ENCODE measurements around the gene PROP1.
"Not testable (repeated sequence)": the region's sequence is repeated elsewhere in the genome, so short reads cannot be mapped to it uniquely, and the experiment has no call there.

Gene PROP1

GRCh38 chr5:177982956-177983355 lies 13.1 kb downstream of the PROP1 start:
- DNase-seq (ENCODE audit: low read depth in 2 of 2) = no peak

DNA sequence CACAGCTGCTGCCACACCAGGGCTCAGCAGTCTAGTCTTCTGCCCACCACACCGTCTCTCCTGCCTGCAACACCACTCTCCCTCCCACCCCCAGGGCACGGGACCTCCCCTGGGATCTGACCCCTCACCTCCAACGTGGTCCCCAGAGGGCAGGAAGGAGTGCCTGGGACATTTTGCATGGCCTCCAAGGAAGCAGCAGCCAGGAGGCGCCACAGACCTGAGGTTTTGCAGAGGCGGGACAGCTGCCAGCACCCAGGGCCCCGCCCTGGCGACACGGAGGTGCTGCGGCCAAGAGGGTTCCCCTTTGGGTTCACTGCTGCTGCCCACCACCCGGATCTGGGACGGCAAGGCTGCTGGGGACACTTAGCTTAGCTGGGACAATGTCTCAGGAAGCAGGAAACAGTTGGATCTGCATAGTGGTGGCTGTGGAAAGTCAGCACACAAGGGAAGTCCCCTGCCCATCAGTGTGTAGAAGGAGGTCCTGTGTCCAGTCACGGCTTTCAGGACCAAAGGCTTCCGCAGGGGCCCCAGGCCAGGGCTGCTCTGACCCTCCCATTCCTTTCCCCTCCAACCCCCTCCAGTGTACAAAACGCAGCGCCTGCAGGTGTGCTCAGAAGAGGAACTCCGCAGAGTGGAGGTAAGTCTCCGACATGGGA lies 13.8 kb downstream of the PROP1 start:
- DNase-seq (ENCODE audit: low read depth in 2 of 2) = no peak

DNA sequence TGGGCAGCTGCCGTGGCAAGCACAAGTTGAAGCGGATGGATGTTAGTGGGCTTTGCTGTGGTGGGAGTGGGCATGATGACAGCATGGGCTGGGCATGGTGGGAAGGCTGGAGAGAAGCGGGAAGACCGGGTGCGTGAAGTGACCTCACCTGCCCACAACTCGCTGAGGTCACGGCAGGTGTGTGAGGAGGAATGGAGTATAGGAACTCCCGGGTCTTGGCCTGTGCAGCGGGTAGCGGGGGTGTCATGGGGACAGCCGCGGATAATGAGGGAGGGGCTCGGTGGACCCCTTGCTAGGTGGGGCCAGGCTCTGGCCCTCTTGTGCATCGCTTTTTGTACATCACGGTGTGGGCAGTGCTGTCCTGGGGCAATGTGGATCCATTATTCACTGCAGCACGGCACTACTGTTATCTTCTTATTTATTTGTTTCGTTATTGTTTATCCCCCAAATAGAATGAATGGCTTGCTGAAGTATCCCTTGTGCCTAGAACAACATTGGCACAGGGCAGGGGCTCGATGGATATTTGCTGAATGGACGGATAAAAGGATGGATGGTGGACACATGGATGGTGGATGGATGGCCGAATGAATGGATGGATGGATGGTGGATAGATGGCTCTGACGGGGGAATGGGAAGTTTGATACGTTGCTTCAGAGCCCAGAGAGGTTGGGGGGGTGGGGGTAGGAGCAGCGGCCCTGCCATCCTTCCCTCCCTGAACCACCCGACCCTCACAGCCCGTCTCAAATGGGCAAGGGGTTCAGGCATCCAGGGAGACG lies 14.6 kb downstream of the PROP1 start:
- DNase-seq (ENCODE audit: low read depth in 2 of 2) = no peak

- DNase-seq (ENCODE audit: low read depth in 2 of 2) = no peak
These were observed 15.3 kb downstream of the PROP1 start for GRCh38 chr5:177980743-177981151.

DNA sequence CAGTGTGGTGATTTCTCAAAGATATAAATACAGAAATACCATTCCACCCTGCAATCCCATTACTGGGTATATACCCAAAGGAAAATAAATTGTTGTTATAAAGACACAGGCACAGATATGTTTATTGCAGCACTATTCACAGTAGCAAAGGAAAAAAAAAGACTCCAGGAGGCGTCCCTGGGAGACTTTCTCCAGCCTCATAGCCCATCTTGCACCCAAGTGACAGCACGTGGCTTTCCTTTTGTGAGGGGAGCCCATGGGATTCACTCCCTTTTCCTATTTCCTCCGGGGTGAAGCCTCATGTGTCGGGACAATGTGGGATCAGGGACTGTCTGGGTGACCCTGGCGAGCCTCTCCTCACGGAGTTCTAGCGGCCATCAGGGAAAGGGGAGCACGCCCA lies 18.4 kb downstream of the PROP1 start:
- not testable (repeated sequence) for DNase-seq (ENCODE audit: low read depth in 2 of 2)

DNA sequence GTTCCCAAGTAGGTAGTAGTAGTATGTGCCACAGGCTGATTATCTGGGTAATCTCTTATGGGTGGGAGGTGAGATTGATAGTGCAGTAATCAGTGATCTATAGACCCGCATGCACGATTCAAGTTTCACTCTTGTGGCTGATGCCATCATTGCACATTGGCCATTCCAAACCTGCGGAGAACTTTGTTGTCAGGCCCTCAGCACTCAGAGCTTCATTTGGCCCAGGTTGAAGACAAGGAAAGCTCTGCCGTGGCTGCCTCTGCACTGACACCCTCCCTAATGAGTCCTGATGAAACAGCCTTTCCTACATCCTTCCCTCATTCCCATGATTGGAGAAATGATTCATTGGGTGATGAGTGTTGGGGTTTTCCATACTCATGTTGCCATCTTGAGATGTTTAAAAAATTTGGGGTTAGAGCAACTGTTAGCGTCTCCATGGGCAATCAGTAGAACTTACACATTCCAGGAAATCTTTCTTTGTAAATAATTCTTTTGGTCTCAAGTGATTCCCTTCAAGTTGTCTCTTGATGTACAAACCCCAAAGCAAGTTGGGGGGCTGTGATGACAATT lies 22.9 kb downstream of the PROP1 start:
- DNase-seq (ENCODE audit: low read depth in 2 of 2) = no peak

- DNase-seq (ENCODE audit: low read depth in 2 of 2) = no peak
These were observed 23.4 kb downstream of the PROP1 start for GRCh38 chr5:177972613-177973012.

DNA sequence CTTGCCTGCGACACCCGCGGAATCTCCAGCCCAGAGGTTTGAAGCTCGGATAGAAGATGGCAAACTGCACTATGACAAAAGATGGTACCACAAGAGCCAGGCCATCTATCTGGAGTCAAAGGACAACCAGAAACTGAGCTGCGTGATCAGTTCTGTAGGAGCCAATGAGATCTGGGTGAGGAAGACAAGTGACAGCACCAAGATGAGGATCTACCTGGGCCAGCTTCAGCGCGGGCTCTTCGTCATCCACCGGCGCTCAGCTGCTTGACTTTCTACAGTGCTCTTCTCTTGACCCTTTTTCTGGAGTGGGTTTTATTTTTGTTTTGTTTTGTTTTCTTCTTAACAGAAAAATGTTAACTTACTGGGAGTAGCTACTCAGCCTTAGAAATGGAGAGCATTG lies 24.0 kb downstream of the PROP1 start:
- DNase-seq (ENCODE audit: low read depth in 2 of 2) = not testable (repeated sequence)

DNA sequence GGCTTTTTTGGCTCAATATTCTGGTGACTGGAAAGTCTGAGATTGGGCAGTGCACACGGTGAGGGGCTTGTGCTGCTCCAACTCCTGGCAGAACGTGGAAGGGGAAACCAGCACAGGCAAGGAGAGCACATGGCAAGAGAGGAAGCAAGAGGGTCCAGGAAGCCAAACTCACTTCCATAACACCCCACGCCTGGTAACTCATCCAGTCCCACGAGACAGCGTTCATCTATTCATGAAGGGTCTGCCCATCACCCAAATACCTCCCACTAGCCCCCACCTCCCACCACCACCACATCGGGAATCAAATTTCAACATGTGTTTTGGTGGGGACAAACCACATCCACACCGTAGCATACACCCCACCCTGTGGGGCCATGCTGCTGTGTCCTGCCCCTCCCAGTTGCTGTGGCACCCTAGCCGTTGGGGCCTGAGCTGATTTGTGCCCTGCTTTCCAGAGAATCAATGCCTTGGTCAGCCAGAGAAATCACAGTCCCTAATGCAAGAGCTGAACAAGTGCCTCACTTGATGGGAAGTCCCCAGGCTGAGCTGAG lies 27.3 kb downstream of the PROP1 start:
- no peak for DNase-seq (ENCODE audit: low read depth in 2 of 2)

GRCh38 chr5:177967221-177967887 lies 28.7 kb downstream of the PROP1 start:
- no peak for DNase-seq (ENCODE audit: low read depth in 2 of 2)

DNA sequence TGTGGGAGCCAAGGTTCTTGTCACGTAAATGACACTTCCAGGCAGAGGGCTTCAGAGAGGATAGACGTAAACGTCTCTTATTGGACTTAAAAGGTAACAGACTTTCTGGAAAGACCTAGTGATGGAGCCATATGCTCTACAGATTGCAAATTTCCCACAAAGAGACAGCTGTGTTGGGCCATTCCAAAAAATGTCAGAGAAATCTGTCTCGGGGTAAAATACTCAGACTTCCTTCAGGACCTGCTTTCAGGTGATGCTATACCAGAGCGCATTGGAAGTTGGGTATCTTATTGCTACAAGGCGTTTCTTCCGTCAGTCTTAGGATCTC lies 29.2 kb downstream of the PROP1 start:
- no peak for DNase-seq (ENCODE audit: low read depth in 2 of 2)

DNA sequence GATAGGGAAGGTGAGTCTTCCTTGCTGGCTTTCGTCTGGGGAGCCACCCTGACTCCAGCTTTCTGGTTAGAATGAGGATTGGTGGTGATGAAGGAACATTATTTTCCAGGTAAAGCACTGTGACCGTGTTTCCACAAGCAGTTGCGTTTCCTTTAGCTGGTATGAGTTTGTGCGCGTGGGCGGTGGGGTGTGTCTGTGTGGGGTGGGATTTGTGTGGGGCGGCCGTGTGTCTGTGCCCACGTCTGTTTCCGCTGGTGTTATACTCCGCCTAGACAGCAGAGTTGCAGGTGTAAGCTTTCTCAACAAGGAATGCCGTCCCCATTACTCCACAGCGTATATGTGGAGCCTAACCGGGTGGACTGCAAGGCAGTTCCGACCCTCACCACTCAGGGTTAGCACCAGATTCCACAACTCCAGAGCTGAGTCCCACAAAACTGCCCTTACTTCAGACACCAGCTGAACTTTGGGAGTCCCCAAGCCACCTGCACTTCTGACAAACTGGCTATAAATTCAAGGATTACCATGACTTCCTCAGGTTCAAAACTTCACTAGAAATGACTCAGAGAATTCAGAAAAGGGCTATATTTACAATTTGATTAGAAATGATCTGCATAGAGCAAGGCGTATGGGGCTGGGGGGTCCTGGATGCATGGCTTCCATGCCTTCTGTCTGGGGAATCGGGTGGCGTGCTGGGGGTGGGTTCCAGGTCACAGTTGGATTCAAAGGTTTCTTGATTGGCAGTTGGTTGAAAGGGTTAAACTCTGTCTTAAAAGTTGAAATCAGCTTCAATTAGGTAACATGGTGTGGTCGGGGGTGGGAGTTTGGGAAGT lies 29.8 kb downstream of the PROP1 start:
- no peak for DNase-seq (ENCODE audit: low read depth in 2 of 2)

- DNase-seq (ENCODE audit: low read depth in 2 of 2) = no peak
These were observed 31.6 kb downstream of the PROP1 start for GRCh38 chr5:177964471-177964870.

DNA sequence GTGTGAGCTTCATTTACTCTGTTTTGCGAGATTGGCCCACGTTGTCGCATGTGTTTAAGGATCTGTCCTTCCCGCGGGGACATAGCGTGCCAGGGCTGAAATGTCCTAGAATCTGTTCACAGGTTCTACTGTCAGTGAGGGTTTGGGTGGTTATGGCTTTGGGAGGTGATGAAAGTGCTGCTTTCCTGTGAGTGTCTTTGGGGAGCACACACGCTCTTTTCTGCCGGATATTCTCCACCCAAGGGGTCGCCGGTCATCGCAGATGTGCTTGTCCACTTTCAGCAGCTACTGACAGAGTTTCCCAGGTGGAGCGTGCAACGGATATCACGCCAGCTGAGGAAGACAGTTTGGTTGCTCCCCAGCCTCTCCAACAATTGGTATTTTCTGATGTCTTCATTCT lies 32.1 kb downstream of the PROP1 start:
- no peak for DNase-seq (ENCODE audit: low read depth in 2 of 2)

DNA sequence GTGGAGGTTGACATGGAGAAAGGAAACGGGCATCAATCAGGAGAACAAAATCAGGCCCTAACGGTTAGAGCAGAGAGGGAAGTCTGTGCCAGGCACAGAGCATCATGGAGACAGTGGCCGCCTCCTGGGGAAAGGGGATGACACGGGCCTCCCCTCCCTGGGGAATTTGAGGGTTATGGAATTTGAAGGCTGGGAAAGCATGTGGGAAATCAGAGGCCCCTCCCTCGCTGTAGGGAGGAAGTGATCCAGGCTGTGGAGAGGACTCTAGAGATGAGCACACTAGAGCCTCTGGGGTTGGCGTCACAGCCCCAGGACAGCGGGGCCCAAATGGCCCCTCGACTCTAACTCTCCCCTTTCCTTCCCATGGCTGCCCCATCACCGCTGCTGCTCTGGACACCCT lies 36.7 kb downstream of the PROP1 start:
- no peak for DNase-seq (ENCODE audit: low read depth in 2 of 2)

- DNase-seq (ENCODE audit: low read depth in 2 of 2) = no peak
These were observed 37.3 kb downstream of the PROP1 start for GRCh38 chr5:177958696-177959095.

DNA sequence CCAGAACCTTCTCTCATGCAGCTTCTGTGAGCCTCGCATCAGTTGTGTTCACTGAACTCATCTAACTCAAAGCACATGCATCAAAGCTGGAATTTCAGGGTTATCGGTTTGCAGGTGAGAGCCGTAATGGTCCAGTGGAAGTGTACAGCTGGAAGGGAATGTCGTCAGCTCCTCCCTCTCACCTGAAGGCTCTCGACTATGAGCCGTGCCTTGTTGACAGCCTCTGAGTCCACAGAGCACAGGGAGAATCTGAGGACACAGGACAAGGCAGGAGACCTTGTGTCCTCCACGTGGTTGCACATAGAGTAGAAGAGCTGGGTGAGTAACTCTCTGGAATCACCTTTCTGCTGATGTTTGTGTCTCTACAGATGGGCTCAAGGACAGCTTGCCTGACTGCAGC lies 38.8 kb downstream of the PROP1 start:
- no peak for DNase-seq (ENCODE audit: low read depth in 2 of 2)

DNA sequence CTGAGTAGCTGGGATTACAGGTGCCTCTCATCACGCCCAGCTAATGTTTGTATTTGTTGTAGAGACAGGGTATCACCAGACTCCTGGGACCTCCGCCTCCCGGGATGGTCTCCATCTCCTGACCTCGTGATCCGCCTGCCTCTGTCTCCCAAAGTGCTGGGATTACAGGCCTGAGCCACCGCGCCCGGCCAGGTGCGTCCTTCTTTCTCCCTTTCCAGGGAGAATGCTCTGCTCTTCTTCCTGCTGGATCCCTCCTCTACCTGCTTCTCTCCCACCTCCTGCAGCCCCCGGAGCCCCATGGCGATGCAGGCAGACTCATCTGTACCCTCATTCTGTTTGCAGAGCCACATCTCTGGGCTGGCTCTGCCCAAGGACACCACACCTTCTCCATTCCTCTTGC lies 42.9 kb downstream of the PROP1 start:
- not testable (repeated sequence) for DNase-seq (ENCODE audit: low read depth in 2 of 2)

DNA sequence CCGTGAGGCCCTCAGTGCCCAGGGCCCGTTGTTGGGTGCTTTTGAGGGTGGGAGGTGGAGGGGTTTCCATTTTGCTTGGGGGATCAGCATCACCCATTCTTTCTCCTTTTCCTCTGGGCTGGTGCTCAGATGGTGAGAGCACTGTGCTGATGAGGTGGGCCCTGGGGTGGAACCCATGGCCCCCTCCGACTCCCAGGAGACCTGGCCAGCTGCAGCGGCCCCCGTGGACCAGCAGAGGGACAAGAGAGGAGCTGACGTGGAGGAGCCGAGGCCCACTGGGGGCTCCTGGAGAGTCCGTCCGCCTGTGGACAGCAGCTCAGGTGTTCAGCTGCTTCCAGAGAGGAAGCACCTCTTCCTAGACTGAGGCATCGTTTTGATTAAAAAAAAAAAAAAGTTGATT lies 46.4 kb downstream of the PROP1 start:
- DNase-seq (ENCODE audit: low read depth in 2 of 2) = not testable (repeated sequence)

GRCh38 chr5:177949065-177949464 lies 47.0 kb downstream of the PROP1 start:
- DNase-seq (ENCODE audit: low read depth in 2 of 2) = not testable (repeated sequence)

GRCh38 chr5:177947912-177948311 lies 48.1 kb downstream of the PROP1 start:
- DNase-seq (ENCODE audit: low read depth in 2 of 2) = not testable (repeated sequence)
